Hypothalamus (tissue), 51 donors: Measurements from ENCODE around the gene MSANTD2.

Experiments
- DNase-seq, 51 donors: peaks; one replicate each; lab custom pipeline; 2025; lab: John Stamatoyannopoulos, UW

The MSANTD2 gene

GRCh38 chr11:124739479-124740276 is 60.5 kb downstream of the MSANTD2 start, which contains the start of gene NRGN:
Gene NRGN, plus strand, starts transcription at chr11:124739942. Its CDS starts 143 bp downstream, at chr11:124740085.
- peak in 47 of 51 donors; percentile 9 to 82 (median 60) for DNase-seq

- no peak for DNase-seq
Measured at GRCh38 chr11:124738713-124739478, 61.3 kb downstream of the MSANTD2 start.

DNA sequence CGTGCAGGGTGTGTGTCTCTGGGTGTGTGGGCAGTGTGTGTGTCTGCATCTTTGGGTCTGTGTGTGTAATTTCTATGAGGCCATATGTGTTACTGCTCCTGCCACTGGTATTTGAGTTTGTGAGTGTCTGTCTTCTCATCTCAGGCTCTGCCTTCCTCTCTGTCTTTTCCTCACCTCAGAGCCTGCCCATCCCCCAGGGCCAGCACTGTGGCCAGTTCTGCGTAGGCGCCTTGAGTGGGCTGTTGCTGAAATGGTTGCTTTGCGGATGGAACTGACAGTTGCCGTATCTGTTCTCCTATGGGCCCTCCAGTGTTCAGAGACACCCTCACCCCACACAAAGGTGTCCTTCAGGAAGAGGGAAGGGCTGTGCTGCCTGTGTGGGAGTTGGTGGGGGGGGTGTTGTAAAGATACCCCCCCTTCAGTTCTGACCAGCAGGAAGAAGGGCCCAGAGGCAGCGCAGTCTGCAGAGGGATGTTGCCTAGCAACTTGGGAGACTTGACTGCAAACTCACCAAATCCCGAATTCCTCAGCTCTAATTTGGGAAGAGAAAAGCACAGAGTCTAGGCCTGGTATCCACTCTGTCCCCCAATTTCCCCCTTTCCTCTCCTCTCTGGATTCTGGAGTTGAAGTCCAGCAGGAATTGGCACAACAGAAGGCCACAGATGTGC is 62.4 kb downstream of the MSANTD2 start:
- DNase-seq: peak in 5 of 51 donors; percentile 19 to 44 (median 24)

DNA sequence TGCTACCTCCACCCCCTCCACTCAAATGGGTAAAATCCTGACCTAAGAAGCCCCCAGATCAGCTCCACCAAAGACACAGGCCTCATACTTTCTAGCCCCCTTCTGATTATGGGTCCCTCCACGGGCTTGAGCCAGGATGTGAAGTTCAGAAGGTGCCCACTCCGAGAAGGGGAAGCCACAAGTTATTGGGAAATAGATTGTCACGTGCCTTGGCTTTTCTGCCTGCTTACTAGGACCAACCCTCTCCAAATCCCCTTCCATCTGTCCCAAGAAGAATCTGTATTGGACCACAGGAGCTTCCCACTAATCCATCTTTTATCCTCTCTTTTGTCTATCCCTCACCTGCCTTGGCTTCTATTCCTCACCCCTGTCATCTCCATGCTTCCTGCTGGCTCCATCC is 63.5 kb downstream of the MSANTD2 start:
- DNase-seq: no peak

DNA sequence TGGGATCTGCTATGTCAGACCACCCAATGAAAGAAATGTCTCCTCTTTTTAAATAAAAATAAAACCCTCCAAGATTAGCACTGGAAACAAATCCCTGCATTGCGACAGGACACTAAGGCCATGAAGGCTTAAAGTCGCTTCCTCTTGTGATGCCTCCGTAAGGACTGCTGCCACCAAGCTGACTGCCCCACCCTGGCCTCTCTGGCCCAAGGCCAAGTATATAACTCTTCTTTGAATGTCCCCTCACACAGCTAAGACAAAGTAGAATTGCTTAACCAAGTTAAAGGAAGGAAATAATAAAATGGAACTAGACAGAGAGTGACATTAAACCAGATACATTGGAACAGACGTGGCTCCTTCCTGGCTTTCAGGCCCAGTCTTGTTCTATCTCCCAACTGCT is 68.0 kb downstream of the MSANTD2 start:
- no peak for DNase-seq

DNA sequence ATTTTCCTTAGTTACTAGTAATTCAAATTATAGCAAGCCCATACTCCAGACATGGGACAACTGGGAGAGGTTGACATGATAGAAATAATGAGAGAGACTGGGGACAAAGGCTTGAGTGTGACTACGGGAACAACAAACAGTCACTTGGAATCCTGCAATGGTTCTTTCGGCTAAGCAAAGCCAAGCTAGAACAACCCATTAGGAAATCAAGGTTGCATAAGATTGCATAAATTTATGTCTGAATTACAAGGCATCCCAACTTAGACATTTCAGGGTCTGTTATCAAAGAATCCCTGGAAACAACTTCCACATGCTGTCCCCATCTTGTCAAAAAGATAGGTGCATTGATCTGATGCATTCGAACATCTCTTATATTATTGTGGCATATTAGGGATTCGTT is 70.6 kb downstream of the MSANTD2 start:
- no peak for DNase-seq

DNA sequence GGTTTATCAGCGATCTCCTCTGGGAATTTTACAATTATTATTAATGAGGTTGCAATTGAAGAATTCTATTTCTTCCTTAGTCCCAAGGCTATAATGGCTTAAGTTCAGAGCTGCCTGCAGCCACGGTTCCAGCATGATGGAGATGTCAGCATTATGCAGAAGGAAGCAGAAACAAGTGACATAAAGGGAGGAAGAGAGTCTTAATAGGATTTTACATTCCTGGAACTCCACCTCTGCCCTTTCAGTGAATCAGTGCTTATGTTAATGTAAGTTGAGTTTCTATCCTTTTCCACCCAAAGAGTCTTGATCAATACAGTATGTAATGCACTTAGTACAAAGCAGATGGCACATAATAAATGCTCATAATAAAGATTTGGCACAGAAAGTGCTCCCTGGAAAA is 72.1 kb downstream of the MSANTD2 start:
- DNase-seq: no peak

GRCh38 chr11:124727474-124727873 is 72.7 kb downstream of the MSANTD2 start:
- no peak for DNase-seq

DNA sequence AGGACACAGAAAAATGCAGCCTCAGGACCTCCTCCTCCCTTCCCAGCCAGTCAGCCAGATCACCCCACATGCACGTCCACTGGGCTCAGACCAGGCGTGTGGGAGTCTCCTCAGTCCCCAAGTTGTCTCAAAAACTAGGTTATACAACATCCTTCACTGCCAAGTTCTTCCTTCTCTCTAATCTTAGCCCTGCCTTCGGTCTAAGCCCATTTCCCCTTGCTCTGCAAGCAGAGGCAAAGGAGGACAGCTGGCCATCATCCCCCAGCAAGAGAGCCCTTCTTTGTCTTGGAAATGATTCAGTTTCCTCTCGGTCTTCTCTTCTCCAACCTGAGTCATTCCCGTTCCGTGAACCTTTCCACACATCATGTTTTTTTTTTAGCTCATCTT is 74.5 kb downstream of the MSANTD2 start:
- no peak for DNase-seq

GRCh38 chr11:124724979-124725718 is 75.1 kb downstream of the MSANTD2 start:
- DNase-seq: no peak

GRCh38 chr11:124722176-124722575 is 78.0 kb downstream of the MSANTD2 start:
- no peak for DNase-seq

DNA sequence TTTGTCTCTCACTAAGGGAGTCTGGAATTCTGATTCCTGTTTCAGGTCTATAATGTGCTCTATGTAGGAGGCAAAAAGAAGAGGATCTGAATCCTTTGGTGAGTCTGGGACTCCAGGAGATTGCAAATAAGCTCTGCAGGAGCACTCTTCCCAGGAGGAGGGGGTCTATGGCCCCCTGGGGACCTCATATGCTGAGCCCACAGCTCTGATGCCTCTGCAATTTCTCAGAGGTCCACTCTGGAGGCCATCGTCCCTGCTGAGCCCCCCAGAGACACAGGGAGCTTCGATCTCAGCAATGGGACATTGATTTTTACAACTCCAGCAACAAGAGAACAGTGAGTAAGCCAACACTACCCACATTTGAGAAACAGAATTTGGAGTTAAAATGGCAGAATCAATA is 80.7 kb downstream of the MSANTD2 start:
- DNase-seq: no peak

- no peak for DNase-seq
Measured at GRCh38 chr11:124718801-124719200, 81.4 kb downstream of the MSANTD2 start.

DNA sequence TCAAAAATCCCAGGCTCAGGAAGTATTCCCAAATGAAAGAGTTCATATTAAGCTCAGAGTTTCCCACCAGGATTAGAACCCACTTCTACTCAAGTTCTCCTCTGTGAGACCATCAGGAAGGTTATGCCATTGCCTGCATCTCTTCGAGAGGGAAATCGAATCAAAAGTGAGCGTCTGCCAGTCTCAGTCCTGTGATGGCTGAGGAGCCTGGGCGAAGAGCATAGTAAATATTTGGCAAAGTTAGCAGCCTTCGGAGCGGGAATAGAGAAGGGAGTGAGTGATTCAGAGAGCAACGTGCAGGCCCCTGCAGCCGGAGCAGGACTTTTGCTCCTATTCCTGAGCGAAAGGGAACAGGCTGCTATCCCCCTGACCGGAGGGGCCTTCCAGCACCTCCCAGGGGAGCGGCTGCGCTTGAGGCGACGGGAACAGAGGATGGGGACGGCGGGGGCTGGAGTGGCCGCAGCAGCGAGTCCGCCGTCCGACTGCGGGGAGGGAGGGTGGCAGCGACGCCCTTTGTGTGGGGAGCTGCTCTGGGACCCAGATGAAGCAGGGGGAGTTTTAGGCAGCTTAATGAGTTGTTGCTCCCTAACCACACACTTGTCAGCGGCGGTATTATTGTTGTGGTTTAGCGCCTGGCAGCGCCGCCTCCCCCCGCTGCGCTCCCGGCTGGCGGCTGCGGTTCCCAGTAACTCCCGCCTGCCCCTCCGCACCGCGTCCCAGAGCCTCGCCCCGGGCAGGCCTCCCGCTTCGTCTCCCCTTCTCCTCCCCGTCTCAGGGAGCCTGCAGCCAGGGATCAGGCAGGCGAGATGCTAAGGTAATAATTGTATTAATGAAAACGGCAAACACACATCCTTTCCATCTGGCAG is 82.2 kb downstream of the MSANTD2 start:
- DNase-seq: peak in 1 of 51 donors; percentile 14

DNA sequence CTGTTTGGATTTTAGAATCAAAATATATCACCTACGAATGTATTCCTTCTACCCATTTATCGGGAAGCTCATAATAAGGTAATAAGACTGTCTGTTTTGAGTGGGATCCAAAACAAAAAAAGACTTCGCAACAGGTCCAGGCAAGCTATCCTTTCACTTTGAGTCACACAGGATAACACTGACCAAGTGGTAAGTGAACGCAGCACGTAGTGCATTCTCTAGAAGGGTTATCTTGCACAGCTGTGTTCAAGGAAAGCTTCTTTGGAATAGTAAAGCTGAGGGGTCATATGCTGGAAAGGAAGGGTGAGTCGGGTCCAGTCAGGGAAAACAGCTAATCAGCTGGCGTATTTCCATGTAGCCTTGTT is 82.8 kb downstream of the MSANTD2 start:
- DNase-seq: no peak

- no peak for DNase-seq
Measured at GRCh38 chr11:124716591-124716990, 83.6 kb downstream of the MSANTD2 start.
